ENCODE results near the gene HOXB8.

Gene HOXB8

DNA sequence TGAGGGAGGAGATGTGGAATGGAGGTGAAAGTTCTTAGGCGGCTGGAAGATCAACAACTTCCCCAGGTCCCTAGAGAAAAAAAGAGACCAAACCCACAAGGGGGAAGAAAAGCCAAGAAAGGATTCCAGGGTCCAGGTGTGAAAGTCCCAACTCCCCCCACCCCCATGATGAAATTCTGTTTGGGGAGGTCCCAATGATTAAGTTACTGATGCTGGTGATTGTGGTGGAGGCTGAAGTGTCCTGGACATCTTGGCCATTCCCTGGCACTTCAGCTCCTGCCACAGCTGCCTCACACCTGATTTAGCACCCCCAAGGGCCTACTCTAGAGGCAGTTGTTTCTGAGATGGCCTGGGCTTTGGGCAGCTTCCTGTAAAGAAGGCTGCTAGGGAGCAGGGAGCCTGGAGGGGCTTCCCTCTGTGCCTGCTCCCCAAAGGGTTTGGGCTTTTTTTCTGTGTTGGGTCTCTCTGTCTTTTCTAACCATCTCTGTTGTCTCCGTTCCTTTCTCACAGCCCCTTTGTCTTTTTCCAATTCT, 50.0 kb downstream of the HOXB8 start:
- TF ChIP-seq, protein P1, sequence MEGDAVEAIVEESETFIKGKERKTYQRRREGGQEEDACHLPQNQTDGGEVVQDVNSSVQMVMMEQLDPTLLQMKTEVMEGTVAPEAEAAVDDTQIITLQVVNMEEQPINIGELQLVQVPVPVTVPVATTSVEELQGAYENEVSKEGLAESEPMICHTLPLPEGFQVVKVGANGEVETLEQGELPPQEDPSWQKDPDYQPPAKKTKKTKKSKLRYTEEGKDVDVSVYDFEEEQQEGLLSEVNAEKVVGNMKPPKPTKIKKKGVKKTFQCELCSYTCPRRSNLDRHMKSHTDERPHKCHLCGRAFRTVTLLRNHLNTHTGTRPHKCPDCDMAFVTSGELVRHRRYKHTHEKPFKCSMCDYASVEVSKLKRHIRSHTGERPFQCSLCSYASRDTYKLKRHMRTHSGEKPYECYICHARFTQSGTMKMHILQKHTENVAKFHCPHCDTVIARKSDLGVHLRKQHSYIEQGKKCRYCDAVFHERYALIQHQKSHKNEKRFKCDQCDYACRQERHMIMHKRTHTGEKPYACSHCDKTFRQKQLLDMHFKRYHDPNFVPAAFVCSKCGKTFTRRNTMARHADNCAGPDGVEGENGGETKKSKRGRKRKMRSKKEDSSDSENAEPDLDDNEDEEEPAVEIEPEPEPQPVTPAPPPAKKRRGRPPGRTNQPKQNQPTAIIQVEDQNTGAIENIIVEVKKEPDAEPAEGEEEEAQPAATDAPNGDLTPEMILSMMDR (IDR thresholded peaks at IDR 0.05; ENCODE audit: insufficient read depth, low read length, poor library complexity, severe bottlenecking) = no peak
- no peaks in the 10 kb centered on the region for H3K36me3 ChIP-seq (ENCODE audit: control insufficient read depth, insufficient read depth, low read length)

DNA sequence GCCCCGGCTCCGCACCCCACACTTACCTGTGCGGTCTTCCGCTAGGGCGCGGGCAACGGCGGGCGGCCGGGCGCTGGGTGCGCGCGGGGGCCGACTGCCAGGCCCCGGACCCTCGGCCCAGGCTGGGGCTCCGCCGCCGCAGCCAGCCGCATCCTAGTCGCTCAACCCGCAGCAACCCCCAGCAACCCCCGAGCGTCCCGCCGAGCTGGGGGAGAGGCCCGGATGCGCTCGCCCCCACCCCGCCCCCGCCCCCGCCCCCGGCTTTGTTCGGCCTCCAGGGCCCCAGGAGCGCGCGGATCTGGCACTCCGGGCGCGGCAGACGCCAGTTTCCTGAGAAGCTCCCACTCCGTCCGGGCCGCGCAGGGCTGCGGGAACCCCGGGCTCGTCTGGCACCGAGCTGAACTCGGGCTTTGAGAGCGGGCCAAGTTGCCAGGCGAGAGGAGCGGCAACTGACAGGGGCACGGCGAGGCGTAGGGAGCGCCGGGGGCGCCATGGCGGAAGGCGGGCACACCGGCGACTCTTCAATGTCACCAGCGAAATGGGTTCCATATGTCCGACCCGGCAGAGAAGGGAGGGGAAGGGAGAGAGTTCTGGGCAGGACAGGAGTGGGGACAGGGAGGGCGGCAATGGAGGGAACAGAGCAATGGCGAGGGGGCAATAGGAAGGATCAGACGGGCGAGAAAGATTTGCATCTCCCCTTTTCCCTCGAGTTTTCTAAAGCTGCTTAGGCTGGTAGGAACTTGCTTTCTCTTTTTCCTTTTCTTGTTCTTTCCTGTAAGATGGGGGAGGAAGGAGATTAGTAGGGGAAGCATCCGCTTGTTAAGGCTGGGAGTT, 50.7 kb downstream of the HOXB8 start:
- no peak for DNase-seq (ENCODE audit: extremely low read depth, insufficient read length)
- H3K36me3 ChIP-seq (ENCODE audit: control insufficient read depth, insufficient read depth, low read length) = no peaks in the 10 kb centered on the region
- TF ChIP-seq, protein P1 (IDR thresholded peaks at IDR 0.05; ENCODE audit: insufficient read depth, low read length, poor library complexity, severe bottlenecking) = no peak
- no peaks in the 10 kb centered on the region for H3K27me3 ChIP-seq (replicated peaks; ENCODE audit: control insufficient read depth, insufficient read depth, low read length)
- no peak overlapping the region for H3K4me3 ChIP-seq (replicated peaks; ENCODE audit: low read depth, low read length)

More for the DNA sequence above, 50.0 kb downstream of the HOXB8 start:
- Histone ChIP-seq H3K27me3 (replicated peaks; ENCODE audit: control insufficient read depth, insufficient read depth, low read length) (no peaks in the 10 kb centered on the region), H3K4me3 (replicated peaks; ENCODE audit: low read depth, low read length) (no peak overlapping the region)
- DNase-seq (ENCODE audit: extremely low read depth, insufficient read length) = no peak

DNA sequence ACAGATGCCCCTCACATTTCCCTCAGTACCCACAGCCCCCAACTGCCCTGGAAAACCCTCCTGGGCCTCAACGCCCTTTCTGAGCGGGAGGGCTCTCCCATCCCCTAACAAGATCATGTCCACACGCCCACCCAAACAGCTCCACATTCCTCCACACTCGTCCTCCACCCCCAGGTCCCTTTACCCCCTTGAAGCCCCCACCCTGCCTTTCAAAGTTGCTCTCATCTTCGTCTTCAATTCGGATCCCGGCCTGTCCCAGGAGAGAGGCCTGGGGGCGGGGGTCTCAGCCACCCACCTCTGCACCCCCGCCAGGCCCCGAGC, 51.3 kb downstream of the HOXB8 start:
- H3K36me3 ChIP-seq (ENCODE audit: control insufficient read depth, insufficient read depth, low read length) = no peaks in the 10 kb centered on the region
- no peak for DNase-seq (ENCODE audit: extremely low read depth, insufficient read length)
- no peaks in the 10 kb centered on the region for H3K27me3 ChIP-seq (replicated peaks; ENCODE audit: control insufficient read depth, insufficient read depth, low read length)
- TF ChIP-seq, protein P1 (IDR thresholded peaks at IDR 0.05; ENCODE audit: insufficient read depth, low read length, poor library complexity, severe bottlenecking) = no peak
- H3K4me3 ChIP-seq (replicated peaks; ENCODE audit: low read depth, low read length) = no peak overlapping the region

DNA sequence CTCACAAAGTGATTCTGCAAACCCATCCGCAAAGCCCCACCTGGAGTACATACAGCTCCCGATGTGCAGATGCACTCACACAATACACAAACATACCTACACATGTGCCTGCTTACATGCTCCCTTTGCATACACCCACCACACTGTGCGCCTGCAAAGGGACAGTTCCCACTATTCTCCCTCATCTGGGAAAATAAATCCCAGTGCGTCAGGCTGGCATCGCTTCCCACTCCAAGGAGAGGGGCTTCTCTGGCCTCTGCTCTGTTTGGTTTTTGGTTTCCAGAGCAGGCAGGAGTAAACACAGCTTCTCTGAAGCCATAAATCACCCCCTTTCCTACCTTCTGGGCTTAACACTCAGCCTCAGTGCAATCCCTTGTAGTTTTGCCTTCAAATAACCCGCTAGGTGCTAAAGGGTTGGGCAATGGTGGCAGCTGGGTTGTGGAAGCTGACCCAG, 51.7 kb downstream of the HOXB8 start:
- TF ChIP-seq, protein P1 (IDR thresholded peaks at IDR 0.05; ENCODE audit: insufficient read depth, low read length, poor library complexity, severe bottlenecking) = no peak
- DNase-seq (ENCODE audit: extremely low read depth, insufficient read length) = no peak
- no peaks in the 10 kb centered on the region for H3K27me3 ChIP-seq (replicated peaks; ENCODE audit: control insufficient read depth, insufficient read depth, low read length)
- H3K36me3 ChIP-seq (ENCODE audit: control insufficient read depth, insufficient read depth, low read length) = no peaks in the 10 kb centered on the region
- no peak overlapping the region for H3K4me3 ChIP-seq (replicated peaks; ENCODE audit: low read depth, low read length)

DNA sequence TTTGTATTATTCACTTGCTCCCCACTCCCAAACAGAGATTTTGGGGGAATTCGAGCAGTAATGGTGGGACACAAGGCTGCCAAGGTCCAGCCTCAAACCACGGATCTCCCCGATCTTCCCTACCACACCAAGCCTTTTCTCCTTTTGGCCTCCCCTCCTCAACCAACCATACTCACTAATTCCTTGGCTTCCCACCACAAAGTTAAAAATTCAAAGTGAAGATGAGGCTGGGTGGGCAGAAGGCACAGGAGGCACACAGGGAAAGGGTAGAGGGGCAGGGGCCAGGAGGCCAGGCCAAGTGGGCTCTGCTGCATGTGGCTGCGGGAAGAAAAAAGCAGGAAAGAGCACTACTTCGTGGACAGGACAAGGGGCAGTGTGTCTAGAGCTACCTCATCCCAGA, 52.2 kb downstream of the HOXB8 start:
- no peaks in the 10 kb centered on the region for H3K36me3 ChIP-seq (ENCODE audit: control insufficient read depth, insufficient read depth, low read length)
- no peak overlapping the region for H3K4me3 ChIP-seq (replicated peaks; ENCODE audit: low read depth, low read length)
- DNase-seq (ENCODE audit: extremely low read depth, insufficient read length) = no peak
- H3K27me3 ChIP-seq (replicated peaks; ENCODE audit: control insufficient read depth, insufficient read depth, low read length) = no peaks in the 10 kb centered on the region
- TF ChIP-seq, protein P1 (IDR thresholded peaks at IDR 0.05; ENCODE audit: insufficient read depth, low read length, poor library complexity, severe bottlenecking) = no peak
